Measurements from ENCODE around the gene EFHD1.

- no peak for TF ChIP-seq CTCF (IDR thresholded peaks at IDR 0.05)
- TF ChIP-seq POLR2A (IDR thresholded peaks at IDR 0.05), result no peak
These were observed 41.1 kb downstream of the EFHD1 start for GRCh38 chr2:232674491-232674890.

Data from body of pancreas (tissue), 4 donors.